Lower leg skin (tissue), 3 donors: ENCODE measurements around the gene DDRGK1.

Experiments
- POLR2A ChIP-seq, 2 donors: fragments of 450-650 bp; IDR thresholded peaks; one replicate each; pipeline ENCODE4 v1.6.1; 2016 to 2017; ENCODE audit warnings: antibody characterized with exemption in 2 of 2, mild to moderate bottlenecking in 1 of 2, moderate library complexity in 1 of 2
- TF ChIP-seq, protein P1 (sequence below), 3 donors: fragments of 450-650 bp; IDR thresholded peaks; one replicate each; pipeline ENCODE4 v1.5.1; 2016; ENCODE audit warnings: antibody characterized with exemption in 3 of 3, mild to moderate bottlenecking in 3 of 3, moderate library complexity in 2 of 3

DNA sequence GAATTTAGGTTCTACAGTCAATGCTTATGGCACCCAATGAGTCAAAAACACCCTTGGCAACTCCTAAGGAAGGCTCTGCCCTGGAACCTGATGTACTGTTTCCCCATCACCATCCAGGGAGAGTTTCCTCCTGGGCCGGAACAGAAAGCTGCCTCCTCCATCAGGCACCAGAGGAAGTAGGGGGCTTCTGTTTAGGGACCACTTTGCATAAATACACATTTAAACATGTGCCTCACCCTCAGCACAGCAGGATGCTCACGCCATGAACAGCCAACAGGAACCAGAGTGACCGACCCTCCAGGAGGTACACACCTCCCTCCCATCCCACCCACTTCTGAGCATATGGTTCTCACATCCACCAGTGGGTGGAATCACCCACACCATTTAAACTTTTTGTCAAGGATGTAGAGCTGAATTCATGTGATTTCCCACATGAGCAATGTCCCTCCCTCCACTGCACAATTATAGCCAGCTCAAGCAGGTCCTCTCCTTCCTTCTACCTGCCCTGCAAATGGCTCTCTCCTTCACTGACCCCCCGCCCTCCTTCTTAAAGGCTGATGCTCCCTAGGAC lies 14.8 kb downstream of the DDRGK1 start:
- TF ChIP-seq, protein P1, sequence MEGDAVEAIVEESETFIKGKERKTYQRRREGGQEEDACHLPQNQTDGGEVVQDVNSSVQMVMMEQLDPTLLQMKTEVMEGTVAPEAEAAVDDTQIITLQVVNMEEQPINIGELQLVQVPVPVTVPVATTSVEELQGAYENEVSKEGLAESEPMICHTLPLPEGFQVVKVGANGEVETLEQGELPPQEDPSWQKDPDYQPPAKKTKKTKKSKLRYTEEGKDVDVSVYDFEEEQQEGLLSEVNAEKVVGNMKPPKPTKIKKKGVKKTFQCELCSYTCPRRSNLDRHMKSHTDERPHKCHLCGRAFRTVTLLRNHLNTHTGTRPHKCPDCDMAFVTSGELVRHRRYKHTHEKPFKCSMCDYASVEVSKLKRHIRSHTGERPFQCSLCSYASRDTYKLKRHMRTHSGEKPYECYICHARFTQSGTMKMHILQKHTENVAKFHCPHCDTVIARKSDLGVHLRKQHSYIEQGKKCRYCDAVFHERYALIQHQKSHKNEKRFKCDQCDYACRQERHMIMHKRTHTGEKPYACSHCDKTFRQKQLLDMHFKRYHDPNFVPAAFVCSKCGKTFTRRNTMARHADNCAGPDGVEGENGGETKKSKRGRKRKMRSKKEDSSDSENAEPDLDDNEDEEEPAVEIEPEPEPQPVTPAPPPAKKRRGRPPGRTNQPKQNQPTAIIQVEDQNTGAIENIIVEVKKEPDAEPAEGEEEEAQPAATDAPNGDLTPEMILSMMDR (IDR thresholded peaks at IDR 0.05): no peak
- TF ChIP-seq POLR2A (IDR thresholded peaks at IDR 0.05): no peak
